GM19395 (cell line): ENCODE measurements around the gene GRHL1.

Source experiments
- ATAC-seq: cut with Tn5 transposase; IDR thresholded peaks from one replicate; pipeline ENCODE4 v1.9.1; 2021; ENCODE audit warnings: mild to moderate bottlenecking, moderate library complexity; ENCODE audit not compliant: unreplicated experiment

The GRHL1 gene

DNA sequence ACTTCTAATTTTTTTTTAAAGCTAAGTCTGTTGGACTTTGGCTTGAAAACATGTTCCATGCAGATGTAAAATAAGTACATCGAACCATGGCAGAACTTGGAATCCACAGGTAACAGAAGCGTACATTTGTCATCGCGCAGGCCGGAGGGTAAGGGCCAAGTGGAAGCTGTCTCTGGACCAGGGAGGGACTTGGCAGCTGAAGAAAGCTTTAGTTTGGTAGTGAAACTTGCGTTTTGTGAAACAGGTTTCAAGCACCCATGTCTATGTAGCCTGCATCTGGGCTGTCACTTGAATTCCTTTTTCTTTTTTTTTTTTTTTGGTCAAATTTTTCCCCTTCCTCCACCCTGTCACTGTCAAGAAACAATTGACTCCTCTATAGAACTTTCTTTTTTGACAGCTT, 20.4 kb downstream of the GRHL1 start:
- ATAC-seq = no peak

DNA sequence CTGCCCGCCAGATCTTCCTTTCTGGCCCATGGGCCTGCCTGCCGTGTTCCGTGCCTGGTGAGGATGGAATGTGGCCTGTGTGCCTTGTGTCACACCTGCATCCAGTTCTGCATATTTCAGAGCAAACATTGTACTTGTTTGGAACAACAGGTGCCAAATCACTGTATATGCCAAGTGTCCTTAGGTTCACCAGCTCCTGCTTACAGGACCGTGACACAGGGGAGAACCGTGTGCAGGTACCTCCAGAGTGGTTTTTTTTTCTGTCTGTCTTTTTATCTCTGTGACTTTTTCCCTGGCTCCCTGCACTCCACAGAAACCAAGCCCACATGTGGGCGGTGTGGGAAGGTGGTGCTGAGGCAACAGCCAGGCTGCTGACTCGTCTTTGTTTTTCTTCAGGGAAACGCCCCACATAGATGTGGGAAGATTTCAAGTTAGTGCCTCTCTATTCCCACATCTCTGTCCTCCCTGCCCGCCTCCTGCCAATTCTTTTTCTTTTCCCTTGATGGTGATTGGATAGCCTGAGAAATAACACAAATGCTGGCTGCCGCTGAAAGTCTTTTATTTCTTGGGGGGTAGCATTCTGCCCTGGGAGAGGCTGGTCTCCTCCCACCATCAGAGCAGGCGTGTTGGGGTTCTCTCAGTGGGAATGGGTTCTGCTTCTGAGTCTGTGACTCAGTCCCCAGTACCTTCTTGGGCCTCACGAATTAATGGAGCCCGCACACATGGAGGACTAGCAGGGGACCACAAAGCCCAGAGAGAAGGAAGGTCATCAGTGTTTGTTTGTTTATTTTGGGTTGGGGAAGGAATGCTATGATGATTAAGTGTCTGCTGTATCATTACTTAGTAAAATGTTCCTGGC, 21.4 kb downstream of the GRHL1 start:
- no peak for ATAC-seq

DNA sequence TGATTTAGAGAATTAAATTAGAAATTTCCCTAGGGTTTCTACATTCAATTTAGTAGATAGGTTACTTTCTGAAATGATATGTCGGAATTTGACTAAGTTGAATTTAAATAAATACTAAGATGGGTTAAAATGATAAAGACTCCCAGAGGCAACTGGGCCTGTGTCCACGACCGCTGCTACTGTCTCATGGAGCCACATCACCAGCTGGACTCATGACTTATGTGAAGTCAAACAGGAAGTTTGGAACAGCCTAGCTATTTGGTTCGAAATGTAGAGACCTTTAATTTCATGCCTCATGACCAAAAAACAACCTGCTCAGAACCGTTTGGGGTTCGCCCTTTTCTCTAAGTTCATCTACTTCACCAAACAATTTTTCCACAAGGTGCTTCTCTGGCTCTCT, 22.2 kb downstream of the GRHL1 start:
- no peak for ATAC-seq

DNA sequence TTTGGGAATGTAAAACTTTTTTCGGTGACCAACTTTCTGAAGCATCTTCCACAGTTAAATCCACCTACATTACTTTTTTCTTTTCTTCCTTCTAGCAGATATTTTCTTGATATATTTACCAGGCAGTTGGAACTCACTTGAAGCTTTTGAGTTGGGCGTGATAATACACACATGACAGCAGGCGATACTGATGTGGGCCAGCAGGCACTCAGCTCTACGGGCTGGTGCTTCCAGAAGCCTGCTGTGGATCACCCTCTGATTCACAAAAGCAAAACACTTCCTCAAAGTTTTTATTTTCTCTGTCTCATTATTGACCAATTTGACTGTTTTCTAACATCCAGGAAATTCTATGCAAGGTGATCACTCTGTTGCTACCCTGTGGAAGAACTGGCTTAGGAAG, 22.9 kb downstream of the GRHL1 start:
- ATAC-seq = no peak

DNA sequence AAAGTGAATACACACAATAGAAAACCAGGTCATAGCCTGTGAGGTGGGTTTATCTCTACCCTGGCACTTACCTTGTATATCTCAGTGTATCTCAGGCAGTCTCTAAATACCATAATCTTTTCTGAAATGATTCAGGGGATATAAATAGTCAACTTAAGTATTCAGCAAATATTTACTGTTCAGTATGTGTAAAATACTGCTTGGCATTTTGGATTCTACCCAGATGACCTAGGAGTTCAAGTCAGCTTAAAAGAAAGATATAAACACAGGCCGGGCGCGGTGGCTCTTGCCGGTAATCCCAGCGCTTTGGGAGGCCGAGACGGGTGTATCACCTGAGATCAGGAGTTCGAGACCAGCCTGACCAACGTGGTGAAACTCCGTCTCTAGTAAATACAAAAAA, 23.8 kb downstream of the GRHL1 start:
- no peak for ATAC-seq

DNA sequence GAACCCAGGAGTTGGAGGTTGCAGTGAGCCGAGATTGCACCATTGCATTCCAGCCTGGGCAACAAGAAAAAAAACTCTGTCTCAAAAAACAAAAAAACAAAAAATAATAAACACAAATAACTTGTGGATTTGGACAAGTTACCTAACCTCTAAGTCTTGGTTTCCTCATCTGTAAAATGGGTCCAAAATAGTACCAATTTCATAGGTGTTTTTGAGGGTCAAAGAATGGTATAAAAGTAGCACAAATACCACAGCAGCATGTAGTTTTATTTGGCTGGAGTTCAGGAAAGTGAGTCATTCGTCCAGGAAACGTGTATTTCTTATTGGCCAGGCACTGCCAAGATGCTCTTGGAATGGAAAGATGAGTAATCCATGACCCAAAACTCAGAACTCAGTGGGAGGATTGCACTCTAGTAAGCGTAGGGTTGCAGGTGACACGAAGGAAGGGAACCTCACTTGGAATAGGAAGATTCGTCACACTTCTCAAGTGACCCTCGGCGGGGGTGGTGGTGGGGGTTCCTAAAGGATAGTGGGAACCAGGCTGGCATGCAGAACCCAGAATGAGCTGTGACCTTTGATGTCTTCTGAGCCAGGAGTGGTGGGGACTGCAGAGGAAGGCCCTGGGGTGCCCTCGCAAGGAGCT, 24.4 kb downstream of the GRHL1 start:
- ATAC-seq = no peak

DNA sequence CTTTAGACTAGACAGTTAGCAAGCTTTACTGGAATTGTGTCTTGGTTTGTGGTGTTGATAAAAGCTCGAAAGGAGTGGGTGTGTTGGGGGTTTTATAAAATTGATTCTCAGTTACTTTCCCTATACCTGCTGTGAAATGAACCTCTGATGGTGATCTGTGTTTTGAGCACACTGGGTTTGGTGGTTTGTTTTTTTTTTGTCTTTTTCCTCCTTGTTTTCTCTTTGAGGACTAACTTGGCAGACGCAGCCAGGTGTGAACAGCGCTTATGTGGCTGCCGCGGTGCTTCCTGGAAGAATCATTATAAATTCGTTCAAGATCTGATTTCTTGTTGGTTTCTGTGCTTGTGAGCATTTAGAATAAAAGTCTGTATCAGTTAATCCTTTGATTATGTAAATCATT, 28.5 kb downstream of the GRHL1 start:
- no peak for ATAC-seq

DNA sequence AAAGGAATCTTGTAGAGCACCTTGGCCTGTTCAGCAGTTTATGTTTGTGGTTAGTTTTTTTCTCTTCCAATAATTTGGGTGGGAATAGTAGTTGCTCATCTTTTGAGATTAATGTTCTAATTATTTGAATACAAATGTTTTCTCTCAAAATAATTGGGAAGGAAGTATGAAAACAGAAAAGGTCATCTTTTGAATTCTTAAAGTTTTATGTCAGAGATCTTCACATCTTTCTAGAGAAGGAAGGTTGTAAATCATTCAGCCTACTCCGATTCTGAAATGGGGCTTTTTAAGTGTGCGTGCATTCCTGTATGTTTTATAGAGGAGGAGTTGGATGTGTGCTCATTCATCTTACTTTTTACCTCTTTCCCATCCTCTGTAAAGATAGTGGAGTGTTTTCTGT, 29.0 kb downstream of the GRHL1 start:
- ATAC-seq = no peak

DNA sequence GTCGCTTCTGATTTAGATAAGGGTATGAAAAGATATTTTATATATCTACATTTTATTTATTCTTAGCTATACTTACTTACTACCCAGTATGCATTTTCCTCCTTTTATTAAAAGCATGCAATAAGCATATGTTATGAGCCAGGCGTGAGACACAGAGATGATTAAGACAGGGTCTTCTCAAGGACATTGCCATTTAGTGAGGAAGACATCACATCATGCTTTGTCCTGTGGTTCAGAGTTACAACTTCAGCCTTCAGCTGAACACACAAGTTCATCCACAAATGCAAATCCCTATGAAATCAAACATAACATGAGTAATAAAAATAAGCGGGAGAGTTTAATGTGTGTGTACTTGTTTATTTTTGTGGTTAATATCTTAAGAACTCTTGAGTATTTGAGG, 30.2 kb downstream of the GRHL1 start:
- ATAC-seq = no peak

DNA sequence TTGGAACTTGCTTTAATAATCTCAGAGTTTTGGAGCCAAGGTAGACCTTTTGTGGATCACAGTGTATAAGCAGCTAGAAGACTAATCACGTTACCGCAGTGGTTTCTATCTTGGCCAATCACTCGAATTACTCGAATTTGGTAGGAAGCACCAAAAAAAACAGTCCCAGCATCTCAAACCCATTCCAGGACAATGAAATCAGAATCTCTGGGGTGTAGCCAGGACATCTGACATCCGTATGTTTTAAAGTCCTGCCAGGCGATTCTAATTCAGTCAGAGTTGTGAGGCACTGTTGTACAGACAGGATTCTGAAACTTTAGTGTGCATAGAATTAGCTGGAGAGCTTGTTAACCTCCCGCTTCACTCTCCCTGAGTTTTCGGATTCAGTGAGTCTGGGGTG, 30.8 kb downstream of the GRHL1 start:
- no peak for ATAC-seq

DNA sequence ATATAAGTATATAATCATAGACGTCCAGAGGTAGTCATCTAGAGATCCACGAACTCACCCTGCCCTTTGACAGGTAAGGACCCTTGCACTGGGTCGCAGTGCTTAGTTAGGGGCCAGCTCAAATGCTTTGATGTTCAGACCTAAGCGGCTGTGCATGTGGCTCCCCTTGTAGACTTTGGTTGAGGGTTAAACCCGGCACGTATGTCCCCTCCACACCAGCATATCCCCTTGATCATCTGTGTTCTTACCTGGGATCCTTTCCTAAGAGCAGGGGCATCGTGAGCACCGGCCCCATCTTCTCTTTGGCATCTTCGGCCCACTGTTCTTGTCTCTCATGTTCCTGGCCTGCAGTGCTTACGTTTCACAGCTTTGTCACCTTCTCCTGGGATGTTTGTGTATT, 31.4 kb downstream of the GRHL1 start:
- ATAC-seq = no peak

DNA sequence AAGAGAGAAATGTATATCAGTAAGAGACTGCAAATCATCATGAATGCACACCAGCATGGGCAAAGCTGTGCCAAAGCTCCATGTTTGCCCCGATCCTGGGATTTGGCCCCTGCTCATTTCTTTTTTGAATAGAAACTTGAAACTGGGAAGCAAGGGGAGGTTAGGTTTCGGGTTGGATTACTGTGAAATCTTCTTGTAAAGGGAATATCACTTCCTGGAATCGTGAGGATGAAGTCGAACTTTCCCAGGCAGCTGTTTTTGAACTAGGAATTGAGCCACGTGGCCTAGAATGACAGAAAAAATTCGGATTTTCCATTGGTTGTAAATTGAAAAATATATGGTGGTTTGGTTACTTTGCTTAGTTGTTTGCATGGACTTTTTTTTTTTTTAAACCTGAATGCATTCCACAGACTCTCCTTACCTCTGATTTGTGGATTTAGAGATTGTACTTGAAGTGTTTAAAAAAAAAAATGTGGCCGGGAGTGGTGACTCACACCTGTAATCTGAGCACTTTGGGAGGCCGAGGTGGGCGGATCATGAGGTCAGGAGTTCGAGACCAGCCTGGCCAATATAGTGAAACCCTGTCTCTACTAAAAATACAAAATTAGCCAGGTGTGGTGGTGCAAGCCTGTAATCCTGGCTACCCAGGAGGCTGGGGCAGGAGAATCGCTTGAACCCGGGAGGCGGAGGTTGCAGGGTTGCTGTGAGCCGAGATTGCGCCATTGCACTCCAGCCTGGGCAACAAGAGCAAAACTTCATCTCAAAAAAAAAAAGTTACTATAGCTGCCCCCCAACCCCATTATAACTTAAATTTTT, 32.1 kb downstream of the GRHL1 start:
- no peak for ATAC-seq

DNA sequence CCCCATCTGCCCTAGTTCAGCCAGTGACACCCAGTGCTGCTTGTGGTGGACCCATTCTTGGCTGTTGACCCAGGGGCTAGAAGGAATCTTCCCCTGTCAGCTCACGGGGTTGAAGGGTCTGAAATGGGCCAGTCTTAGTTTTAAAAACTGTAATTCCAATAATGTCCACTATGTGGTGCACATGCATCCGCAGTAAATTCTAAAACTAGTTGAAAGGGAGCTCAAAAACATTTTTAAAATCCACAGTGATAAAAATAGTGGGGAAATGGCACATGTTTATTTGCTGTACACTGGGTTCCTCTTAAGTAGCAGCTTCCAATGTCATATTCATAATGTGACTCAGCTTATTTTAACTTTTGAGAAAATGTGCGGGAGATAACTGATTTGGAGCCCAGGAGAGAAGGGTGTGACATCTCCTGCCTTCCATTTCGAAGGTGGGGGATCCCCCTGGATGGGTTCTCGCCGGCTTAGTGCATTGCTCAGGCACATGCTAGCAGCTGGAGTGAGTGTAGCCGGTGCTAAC, 32.8 kb downstream of the GRHL1 start:
- ATAC-seq = no peak

DNA sequence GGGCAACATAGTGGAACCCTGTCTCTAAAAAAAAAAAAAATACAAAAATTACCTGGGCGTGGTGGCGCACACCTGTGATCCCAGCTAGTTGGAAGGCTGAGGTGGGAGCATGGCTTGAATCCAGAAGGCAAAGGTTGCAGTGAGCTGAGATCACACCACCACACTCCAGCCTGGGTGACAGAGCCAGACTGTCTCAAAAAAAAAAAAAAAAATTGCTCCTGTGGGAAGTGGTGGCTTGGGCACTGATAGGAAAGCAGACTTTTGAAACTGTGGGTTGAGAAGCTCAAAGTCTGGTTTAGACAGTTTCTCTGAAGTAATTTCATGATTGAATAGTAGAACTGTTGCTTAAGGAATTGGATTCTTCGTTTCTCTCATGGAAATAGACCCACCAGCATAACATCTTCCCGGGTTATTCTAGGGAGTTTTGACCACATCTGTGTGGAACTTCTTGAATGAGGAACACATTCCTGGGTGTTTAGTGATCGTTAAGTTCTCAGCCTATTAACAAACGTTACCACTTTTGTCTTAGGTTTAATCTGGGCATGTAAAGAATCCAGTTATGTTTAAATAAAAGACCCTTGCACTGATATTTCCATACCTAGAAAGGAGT, 33.5 kb downstream of the GRHL1 start:
- ATAC-seq = no peak

DNA sequence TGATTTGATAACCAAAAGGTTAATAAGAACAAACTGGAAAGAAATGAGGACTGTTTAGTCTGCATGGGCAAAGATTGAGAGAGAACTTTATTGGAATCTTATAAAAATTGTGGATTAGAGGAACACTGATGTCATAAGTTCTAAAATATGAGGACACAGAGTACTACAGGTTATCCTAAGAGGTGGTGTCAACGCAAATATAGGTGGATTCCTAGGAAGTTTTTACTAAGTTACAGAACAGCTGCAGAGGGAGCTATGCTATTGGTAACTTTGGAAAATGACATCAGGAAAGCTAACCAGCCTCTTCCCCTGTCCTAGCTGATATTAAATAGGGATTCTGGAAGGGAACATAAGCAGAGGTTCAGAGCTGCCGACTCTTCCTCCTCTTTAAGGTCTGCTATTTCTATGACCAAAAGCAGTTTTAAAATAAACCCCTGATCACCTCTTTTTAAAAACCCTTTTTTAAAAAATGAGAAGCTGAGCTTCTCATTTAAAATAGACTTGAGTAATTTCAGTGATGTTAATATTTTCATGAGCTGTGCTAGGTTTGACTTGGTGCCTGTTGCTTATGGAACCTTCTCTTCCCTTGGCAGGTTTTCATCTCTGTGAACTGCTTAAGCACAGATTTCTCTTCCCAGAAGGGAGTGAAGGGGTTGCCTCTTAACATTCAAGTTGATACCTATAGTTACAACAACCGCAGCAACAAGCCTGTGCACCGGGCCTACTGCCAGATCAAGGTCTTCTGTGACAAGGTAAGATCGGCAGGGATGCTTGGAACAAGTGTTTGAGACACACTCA, 34.2 kb downstream of the GRHL1 start:
- ATAC-seq = no peak

DNA sequence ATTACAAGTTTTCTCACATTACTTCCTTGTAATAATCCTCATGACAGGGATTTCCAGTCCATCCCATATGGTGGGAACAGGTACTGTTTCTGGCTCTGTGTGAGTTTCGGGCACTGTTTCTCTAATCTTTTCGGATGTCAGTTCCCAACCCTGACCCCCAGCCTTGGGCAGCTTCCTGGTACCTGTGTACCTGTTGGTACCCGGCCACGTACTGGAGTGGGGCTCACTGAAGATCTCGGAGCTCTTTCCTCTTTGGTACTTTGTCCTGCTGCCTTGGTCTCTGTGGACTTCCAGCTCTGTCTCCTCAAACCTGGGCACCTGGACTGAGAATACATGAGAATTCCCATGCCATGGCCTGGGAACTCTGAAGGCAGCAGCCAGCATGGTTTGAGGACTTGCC, 36.8 kb downstream of the GRHL1 start:
- ATAC-seq = no peak

DNA sequence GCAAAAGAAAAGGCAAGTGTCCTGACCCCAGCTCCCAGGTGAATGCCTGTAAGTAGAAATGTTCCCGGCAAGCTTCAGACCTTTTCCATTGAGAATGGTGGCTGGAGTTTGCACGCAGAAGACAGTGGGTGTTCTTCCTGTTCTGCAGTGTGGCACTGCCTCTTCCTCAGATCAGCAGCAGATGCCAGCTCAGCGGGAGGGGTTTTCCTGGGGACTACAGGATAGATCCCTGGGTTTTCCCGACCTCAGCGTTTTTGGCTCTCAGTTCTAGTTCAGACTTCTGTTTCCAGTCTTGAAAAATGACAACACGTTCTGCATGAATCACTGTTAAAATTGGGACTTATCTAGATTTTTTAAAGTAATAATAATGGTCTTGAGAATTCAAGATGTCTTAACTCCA, 39.2 kb downstream of the GRHL1 start:
- ATAC-seq = no peak

DNA sequence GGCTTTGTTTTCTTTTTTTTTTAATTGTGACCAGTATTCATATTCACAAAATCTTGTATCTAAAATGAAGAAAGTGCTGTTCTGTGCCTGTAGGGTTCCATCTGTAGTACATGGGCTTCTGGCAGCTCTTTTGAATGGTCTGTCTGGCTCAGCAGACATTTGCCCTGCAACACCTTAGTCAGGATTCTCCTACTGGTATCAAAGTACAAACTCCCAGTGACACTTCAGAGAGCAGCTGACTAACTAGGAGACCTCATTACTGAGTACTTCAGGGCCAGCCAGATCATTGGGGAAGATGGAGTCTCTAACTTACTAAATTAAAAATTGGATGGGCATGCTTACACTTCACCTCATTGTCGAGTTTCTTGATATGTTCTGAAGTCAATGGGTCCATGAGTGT, 39.7 kb downstream of the GRHL1 start:
- no peak for ATAC-seq

DNA sequence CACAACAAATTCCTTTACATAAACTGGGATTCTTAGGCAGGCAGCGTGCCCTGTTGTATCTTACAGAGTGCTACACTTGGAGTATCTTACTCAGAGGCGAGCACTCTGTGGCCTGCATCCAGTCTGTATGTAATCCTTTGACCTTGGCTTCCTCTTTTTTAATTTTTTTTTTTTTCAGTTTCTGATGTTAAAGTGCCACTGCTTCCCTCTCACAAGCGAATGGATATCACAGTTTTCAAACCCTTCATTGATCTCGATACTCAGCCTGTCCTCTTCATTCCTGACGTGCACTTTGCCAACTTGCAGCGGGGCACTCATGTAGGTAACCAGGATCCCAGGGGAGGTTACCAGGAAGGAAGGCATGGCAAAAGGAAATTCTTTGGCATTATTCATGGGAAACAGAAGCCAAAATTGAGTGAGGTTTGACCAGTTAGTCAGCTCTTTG, 40.4 kb downstream of the GRHL1 start:
- no peak for ATAC-seq
